HUES48 (cell line): ENCODE results near the gene PRPF19.

Experiments
- H3K27ac ChIP-seq: one replicate; pipeline ENCODE4 v1.7.0; 2013; ENCODE audit warnings: low read depth, low read length, inconsistent platforms
- H3K27me3 ChIP-seq: 2 replicates; pipeline ENCODE4 v1.6.1; 2013; ENCODE audit warnings: mild to moderate bottlenecking, low read length; ENCODE audit not compliant: control insufficient read depth, insufficient read depth
- H3K36me3 ChIP-seq: 2 replicates; pipeline ENCODE4 v1.6.1; 2013; ENCODE audit warnings: low read length; ENCODE audit not compliant: control insufficient read depth, insufficient read depth
- H3K4me1 ChIP-seq: 2 replicates; pipeline ENCODE4 v1.6.1; 2013; ENCODE audit warnings: mild to moderate bottlenecking, low read length; ENCODE audit not compliant: control insufficient read depth, insufficient read depth
- H3K4me3 ChIP-seq: 2 replicates; pipeline ENCODE4 v1.5.1; 2013; ENCODE audit warnings: mild to moderate bottlenecking, low read depth, low read length
- H3K9ac ChIP-seq: 2 replicates; pipeline ENCODE4 v1.6.1; 2013; ENCODE audit warnings: mild to moderate bottlenecking, low read depth, low read length, moderate library complexity
- H3K9me3 ChIP-seq: 2 replicates; pipeline ENCODE4 v1.6.1; 2013; ENCODE audit warnings: low read length; ENCODE audit not compliant: control insufficient read depth, insufficient read depth

PRPF19 gene

GRCh38 chr11:60887556-60887955 is 18.8 kb downstream of the PRPF19 start:
- Histone ChIP-seq H3K27ac (no peak overlapping the region), H3K4me3 (no peak overlapping the region), H3K27me3 (no peaks in the 10 kb centered on the region)

GRCh38 chr11:60880643-60881282 is 25.6 kb downstream of the PRPF19 start:
- Histone ChIP-seq H3K4me1 (no peaks in the 10 kb centered on the region), H3K27me3 (no peaks in the 10 kb centered on the region), H3K27ac (no peak overlapping the region), H3K4me3 (no peak overlapping the region), H3K9ac (no peak overlapping the region), H3K9me3 (no peaks in the 10 kb centered on the region), H3K36me3 (peaks cover 9% of the 10 kb centered on the region; the same call in 1 of the 2 replicates)

More at GRCh38 chr11:60887556-60887955, 18.8 kb downstream of the PRPF19 start:
- Histone ChIP-seq H3K4me1 (no peaks in the 10 kb centered on the region), H3K9ac (no peak overlapping the region), H3K9me3 (no peaks in the 10 kb centered on the region), H3K36me3 (peaks cover 26% of the 10 kb centered on the region)

- H3K4me3 ChIP-seq: no peak overlapping the region
- no peak overlapping the region for H3K9ac ChIP-seq
- no peaks in the 10 kb centered on the region for H3K27me3 ChIP-seq
- peaks cover 9% of the 10 kb centered on the region; the same call in 1 of the 2 replicates for H3K36me3 ChIP-seq
- no peak overlapping the region for H3K27ac ChIP-seq
- H3K4me1 ChIP-seq: no peaks in the 10 kb centered on the region
- no peaks in the 10 kb centered on the region for H3K9me3 ChIP-seq
Measured at GRCh38 chr11:60879971-60880588, 26.3 kb downstream of the PRPF19 start.

- H3K27me3 ChIP-seq: no peaks in the 10 kb centered on the region
- H3K36me3 ChIP-seq: peaks cover 9% of the 10 kb centered on the region; the same call in 1 of the 2 replicates
- no peak overlapping the region for H3K27ac ChIP-seq
- no peaks in the 10 kb centered on the region for H3K4me1 ChIP-seq
- H3K4me3 ChIP-seq: no peak overlapping the region
- H3K9ac ChIP-seq: no peak overlapping the region
- no peaks in the 10 kb centered on the region for H3K9me3 ChIP-seq
Measured at GRCh38 chr11:60879104-60879503, 27.3 kb downstream of the PRPF19 start.

- no peaks in the 10 kb centered on the region for H3K27me3 ChIP-seq
Measured at GRCh38 chr11:60878245-60879101, 27.9 kb downstream of the PRPF19 start.

GRCh38 chr11:60876168-60876485 is 30.3 kb downstream of the PRPF19 start:
- Histone ChIP-seq H3K27me3 (no peaks in the 10 kb centered on the region), H3K36me3 (peaks cover 9% of the 10 kb centered on the region; the same call in 1 of the 2 replicates), H3K9ac (no peak overlapping the region), H3K27ac (no peak overlapping the region), H3K9me3 (no peaks in the 10 kb centered on the region), H3K4me3 (no peak overlapping the region), H3K4me1 (peaks cover 3% of the 10 kb centered on the region; the same call in 1 of the 2 replicates)

More at GRCh38 chr11:60878245-60879101, 27.9 kb downstream of the PRPF19 start:
- H3K4me3 ChIP-seq: no peak overlapping the region
- H3K36me3 ChIP-seq: peaks cover 9% of the 10 kb centered on the region; the same call in 1 of the 2 replicates
- no peaks in the 10 kb centered on the region for H3K9me3 ChIP-seq
- no peaks in the 10 kb centered on the region; the same call in 1 of the 2 replicates for H3K4me1 ChIP-seq
- H3K27ac ChIP-seq: no peak overlapping the region
- H3K9ac ChIP-seq: no peak overlapping the region

GRCh38 chr11:60875366-60876167 is 30.8 kb downstream of the PRPF19 start:
- Histone ChIP-seq H3K27ac (no peak overlapping the region), H3K36me3 (peaks cover 9% of the 10 kb centered on the region; the same call in 1 of the 2 replicates), H3K9ac (no peak overlapping the region), H3K4me1 (peaks cover 3% of the 10 kb centered on the region; the same call in 1 of the 2 replicates), H3K9me3 (no peaks in the 10 kb centered on the region), H3K4me3 (no peak overlapping the region), H3K27me3 (no peaks in the 10 kb centered on the region)

- peaks cover 9% of the 10 kb centered on the region; the same call in 1 of the 2 replicates for H3K36me3 ChIP-seq
- peaks cover 3% of the 10 kb centered on the region; the same call in 1 of the 2 replicates for H3K4me1 ChIP-seq
- H3K4me3 ChIP-seq: no peak overlapping the region
- no peak overlapping the region for H3K9ac ChIP-seq
- H3K27ac ChIP-seq: no peak overlapping the region
- no peaks in the 10 kb centered on the region for H3K27me3 ChIP-seq
- no peaks in the 10 kb centered on the region for H3K9me3 ChIP-seq
Measured at GRCh38 chr11:60874421-60875365, 31.7 kb downstream of the PRPF19 start.

GRCh38 chr11:60873533-60873932 is 32.9 kb downstream of the PRPF19 start:
- H3K9ac ChIP-seq: no peak overlapping the region
- peaks cover 3% of the 10 kb centered on the region; the same call in 1 of the 2 replicates for H3K4me1 ChIP-seq

More at GRCh38 chr11:60873533-60873932, 32.9 kb downstream of the PRPF19 start:
- H3K4me3 ChIP-seq: no peak overlapping the region
- H3K27me3 ChIP-seq: no peaks in the 10 kb centered on the region
- no peaks in the 10 kb centered on the region for H3K9me3 ChIP-seq
- H3K27ac ChIP-seq: no peak overlapping the region
- H3K36me3 ChIP-seq: no peaks in the 10 kb centered on the region
